ENCODE data around the gene HLX. TPM values are rescaled to one million over a fixed set of nuclear protein-coding genes. Genes with fewer than 3 reads are reported as not detected.

HLX gene, protein sequence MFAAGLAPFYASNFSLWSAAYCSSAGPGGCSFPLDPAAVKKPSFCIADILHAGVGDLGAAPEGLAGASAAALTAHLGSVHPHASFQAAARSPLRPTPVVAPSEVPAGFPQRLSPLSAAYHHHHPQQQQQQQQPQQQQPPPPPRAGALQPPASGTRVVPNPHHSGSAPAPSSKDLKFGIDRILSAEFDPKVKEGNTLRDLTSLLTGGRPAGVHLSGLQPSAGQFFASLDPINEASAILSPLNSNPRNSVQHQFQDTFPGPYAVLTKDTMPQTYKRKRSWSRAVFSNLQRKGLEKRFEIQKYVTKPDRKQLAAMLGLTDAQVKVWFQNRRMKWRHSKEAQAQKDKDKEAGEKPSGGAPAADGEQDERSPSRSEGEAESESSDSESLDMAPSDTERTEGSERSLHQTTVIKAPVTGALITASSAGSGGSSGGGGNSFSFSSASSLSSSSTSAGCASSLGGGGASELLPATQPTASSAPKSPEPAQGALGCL
- total RNA-seq (10 to 100 TPM in 3 of 9 donors, 1 to 10 TPM in 6; 3.3 to 14.8 (median 6.7) TPM), polyA plus RNA-seq (1 to 10 TPM; 3.7 to 7.6 TPM)
- long read RNA-seq, donor 1, full-length matches to known transcripts = 13 of 13 reads
- long read RNA-seq, donor 1, partial matches to known transcripts = 0 of 13 reads
- long read RNA-seq, donor 1, other reads (novel, unspliced or antisense) = 0 of 13 reads
- long read RNA-seq, donor 2, transcript HLX-201 (4 exons, 2,280 nt) = major isoform, 27 of 27 reads
- long read RNA-seq, donor 2, partial matches to known transcripts = 0 of 27 reads
- long read RNA-seq, donor 2, other reads (novel, unspliced or antisense) = 0 of 27 reads
- long read RNA-seq, donor 3, transcript HLX-201 (4 exons, 2,280 nt) = major isoform, 5 of 5 reads
- long read RNA-seq, donor 3, partial matches to known transcripts = 0 of 5 reads
- long read RNA-seq, donor 3, other reads (novel, unspliced or antisense) = 0 of 5 reads

DNA sequence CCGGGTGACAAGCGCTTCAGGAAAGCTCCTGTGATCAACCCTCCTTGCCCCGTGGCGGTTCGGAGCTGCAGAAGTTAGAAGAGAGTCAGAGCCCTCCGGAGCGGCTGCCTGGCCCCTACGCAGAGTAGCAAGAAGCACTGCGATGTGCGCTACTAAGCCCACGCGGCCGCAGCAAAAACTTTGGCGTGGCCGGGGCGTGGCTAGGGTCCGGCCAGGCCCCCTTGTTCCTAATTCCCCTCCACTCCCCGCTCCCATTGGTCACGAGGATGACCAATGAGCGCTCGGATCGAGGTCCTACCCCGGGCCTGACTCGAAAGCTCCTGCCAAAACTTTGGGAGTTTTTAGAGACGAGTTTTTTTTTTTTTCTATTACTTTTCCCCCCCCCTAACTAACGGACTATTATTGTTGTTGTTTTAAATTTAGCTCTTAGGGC, at the start of gene HLX:
TSS of gene HLX (plus strand) at position 368 of the 433 bp plus-strand sequence. CDS start 415 bp downstream, outside the sequence.
- peak; percentile 92 to 96 (median 94) for ATAC-seq
- peaks cover 0 to 64% (median 34%) of the 10 kb centered on the region in 12 donors for H3K4me1 ChIP-seq
- H3K27me3 ChIP-seq = peaks cover 0 to 39% (median 0%) of the 10 kb centered on the region in 9 donors
- TF ChIP-seq POLR2A (IDR thresholded peaks at IDR 0.05) = peak; percentile 42 to 90
- TF ChIP-seq, protein P1, sequence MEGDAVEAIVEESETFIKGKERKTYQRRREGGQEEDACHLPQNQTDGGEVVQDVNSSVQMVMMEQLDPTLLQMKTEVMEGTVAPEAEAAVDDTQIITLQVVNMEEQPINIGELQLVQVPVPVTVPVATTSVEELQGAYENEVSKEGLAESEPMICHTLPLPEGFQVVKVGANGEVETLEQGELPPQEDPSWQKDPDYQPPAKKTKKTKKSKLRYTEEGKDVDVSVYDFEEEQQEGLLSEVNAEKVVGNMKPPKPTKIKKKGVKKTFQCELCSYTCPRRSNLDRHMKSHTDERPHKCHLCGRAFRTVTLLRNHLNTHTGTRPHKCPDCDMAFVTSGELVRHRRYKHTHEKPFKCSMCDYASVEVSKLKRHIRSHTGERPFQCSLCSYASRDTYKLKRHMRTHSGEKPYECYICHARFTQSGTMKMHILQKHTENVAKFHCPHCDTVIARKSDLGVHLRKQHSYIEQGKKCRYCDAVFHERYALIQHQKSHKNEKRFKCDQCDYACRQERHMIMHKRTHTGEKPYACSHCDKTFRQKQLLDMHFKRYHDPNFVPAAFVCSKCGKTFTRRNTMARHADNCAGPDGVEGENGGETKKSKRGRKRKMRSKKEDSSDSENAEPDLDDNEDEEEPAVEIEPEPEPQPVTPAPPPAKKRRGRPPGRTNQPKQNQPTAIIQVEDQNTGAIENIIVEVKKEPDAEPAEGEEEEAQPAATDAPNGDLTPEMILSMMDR (IDR thresholded peaks at IDR 0.05) = peak in 1 of 12 donors; percentile 8
- H3K9me3 ChIP-seq = no peaks in the 10 kb centered on the region
- intact Hi-C loops (cut with DNase I) = loop anchor here in 8 of 10 donors (1.0 to 10.0 kb wide), 8 partner anchors 37 to 1576 kb away; no protein-coding TSS in a partner anchor
- WGBS, 4 donors = 0 to 2% (median 1%) methylated on average over 14 to 26 of the region's 26 CpGs
- H3K36me3 ChIP-seq = peaks cover 0 to 22% (median 12%) of the 10 kb centered on the region in 9 donors
- peak within 1 kb of the TSS; percentile 90 to 99 (median 98) for H3K27ac ChIP-seq
- peak within 1 kb of the TSS; percentile 64 to 99 (median 92) for H3K4me3 ChIP-seq
- DNase-seq = peak; percentile 94 to 95 (median 95)

DNA sequence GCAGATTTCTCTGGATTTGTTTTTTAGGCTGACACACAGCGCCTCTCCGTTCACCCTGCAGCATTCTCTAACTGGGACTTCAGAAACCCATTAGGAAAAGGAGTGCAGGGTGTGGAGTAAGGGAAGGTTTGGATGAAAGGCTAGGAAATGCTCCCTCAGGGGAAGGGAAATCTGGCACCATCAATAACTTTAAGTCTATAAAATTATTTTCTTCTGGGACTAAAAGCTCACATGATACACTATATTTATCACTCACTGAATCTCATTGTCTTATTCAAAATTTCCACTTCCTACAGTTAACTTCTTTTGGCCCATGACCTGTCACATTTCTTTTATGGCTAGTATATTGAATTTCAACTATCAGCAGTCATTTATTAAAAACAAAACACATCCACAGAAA, 45.8 kb upstream of the HLX start:
- no peaks in the 10 kb centered on the region for H3K9me3 ChIP-seq
- 75 to 98% (median 87%) methylated on average over 2 of the region's 2 CpGs for WGBS, 4 donors
- no peaks in the 10 kb centered on the region for H3K36me3 ChIP-seq
- DNase-seq = no peak
- no peak overlapping the region for H3K27ac ChIP-seq
- no peak overlapping the region for H3K4me3 ChIP-seq
- peaks cover 0 to 24% (median 8%) of the 10 kb centered on the region in 12 donors for H3K4me1 ChIP-seq
- no peaks in the 10 kb centered on the region for H3K27me3 ChIP-seq
- TF ChIP-seq, protein P1 (IDR thresholded peaks at IDR 0.05) = no peak
- TF ChIP-seq POLR2A (IDR thresholded peaks at IDR 0.05) = no peak
- ATAC-seq = no peak
- intact Hi-C loops (cut with DNase I) = no loop called here

DNA sequence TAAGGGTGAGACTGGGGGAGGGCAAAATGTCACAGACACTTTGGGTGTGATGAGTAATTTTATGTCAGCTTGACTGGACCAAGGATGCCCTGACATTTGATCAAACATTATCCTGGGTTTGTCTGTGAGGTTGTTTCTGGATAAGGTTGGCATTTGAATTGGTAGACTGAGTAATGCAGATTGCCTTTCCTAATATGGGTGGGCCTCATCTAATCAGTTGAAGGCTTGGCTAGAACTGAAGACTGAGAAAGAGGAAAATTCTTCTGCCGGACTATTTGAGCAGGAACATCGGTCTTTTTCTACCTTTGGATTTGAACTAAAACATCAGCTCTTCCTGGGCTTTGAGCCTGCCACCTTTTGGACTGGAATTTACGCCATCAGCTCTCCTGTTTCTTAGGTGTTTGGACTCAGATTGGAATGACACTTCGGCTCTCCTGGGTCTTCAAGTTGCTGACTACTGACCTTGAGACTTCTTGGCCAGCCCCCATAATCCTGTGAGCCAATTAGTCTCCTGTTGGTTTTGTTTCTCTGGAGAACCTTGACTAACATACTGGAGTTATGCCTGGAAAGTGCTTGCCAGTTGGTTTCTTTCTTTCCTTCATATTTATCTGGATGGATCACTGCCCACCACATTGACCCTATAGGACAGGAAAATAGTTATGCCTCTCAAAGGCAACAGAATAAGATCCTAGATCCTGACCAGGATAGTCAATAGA, 44.9 kb upstream of the HLX start:
- Histone ChIP-seq H3K36me3 (no peaks in the 10 kb centered on the region), H3K27me3 (no peaks in the 10 kb centered on the region), H3K9me3 (no peaks in the 10 kb centered on the region), H3K27ac (no peak overlapping the region), H3K4me3 (no peak overlapping the region), H3K4me1 (peaks cover 0 to 15% (median 3%) of the 10 kb centered on the region in 12 donors)
- intact Hi-C loops (cut with DNase I) = no loop called here
- ATAC-seq (no peak), DNase-seq (no peak)
- WGBS, 4 donors = 93 to 96% (median 93%) methylated on average over 4 of the region's 4 CpGs
- TF ChIP-seq POLR2A (IDR thresholded peaks at IDR 0.05) = no peak

DNA sequence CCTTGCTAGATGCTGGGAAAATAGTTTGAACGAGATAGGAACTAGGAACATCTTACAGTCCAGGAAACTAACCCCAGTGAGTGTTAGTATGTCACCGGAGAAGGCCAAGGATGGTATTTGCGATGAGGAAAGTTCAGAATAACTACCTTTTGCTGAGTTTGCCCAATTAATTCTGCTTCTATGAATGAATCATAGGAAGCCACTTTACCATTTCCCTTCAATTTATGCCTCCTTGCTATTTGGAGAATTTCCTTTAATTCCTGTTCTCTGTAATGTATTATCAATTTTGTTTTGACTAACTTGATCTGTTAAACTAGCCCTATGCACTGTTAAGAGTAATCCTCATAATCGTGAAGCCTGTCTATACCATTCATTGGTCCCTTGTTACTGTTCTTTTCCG, 40.7 kb upstream of the HLX start:
- H3K4me3 ChIP-seq = no peak overlapping the region
- H3K9me3 ChIP-seq = peaks cover 0 to 6% (median 0%) of the 10 kb centered on the region in 12 donors
- H3K27ac ChIP-seq = no peak overlapping the region
- DNase-seq (no peak), ATAC-seq (no peak)
- intact Hi-C loops (cut with DNase I) = no loop called here
- no peaks in the 10 kb centered on the region for H3K36me3 ChIP-seq
- no peaks in the 10 kb centered on the region for H3K27me3 ChIP-seq
- TF ChIP-seq POLR2A (IDR thresholded peaks at IDR 0.05) = no peak
- TF ChIP-seq, protein P1 (IDR thresholded peaks at IDR 0.05) = no peak
- 89 to 94% (median 93%) methylated on average over 5 of the region's 5 CpGs for WGBS, 4 donors
- peaks cover 0 to 27% (median 10%) of the 10 kb centered on the region in 12 donors for H3K4me1 ChIP-seq
